Neural cell (in vitro differentiated cells): ENCODE measurements around the gene FYCO1. TPM values are rescaled to one million over a fixed set of nuclear protein-coding genes. Genes with fewer than 3 reads are reported as not detected.

Experiments
- H2AFZ ChIP-seq: fragments of 200-600, 300-800 bp; sonication (generic), shearing (Covaris generic); 2 replicates; pipeline ENCODE4 v1.6.0; 2014; ENCODE audit warnings: low read depth, mild to moderate bottlenecking, antibody characterized with exemption, low read length, moderate library complexity
- H3F3A ChIP-seq: fragments of 200-600 bp; shearing (Covaris generic); 2 replicates; pipeline ENCODE4 v1.6.1; 2016; ENCODE audit warnings: mild to moderate bottlenecking, moderate library complexity, mixed read lengths, antibody characterized with exemption, low read length; ENCODE audit not compliant: insufficient read depth, poor library complexity, severe bottlenecking
- H3K27ac ChIP-seq: fragments of 200-600, 300-800 bp; sonication (generic), shearing (Covaris generic); 2 replicates; pipeline ENCODE4 v1.5.1; 2014; ENCODE audit warnings: mild to moderate bottlenecking, low read length, moderate library complexity
- H3K27me3 ChIP-seq: fragments of 300-800, 200-600 bp; sonication (generic), shearing (Covaris generic); 2 replicates; pipeline ENCODE4 v1.6.0; 2014; ENCODE audit warnings: mild to moderate bottlenecking, low read depth, low read length, moderate library complexity; ENCODE audit not compliant: insufficient read depth
- H3K36me3 ChIP-seq: fragments of 300-800, 200-600 bp; sonication (generic), shearing (Covaris generic); 2 replicates; pipeline ENCODE4 v1.5.1; 2014; ENCODE audit warnings: mild to moderate bottlenecking, antibody characterized with exemption, low read length, moderate library complexity; ENCODE audit not compliant: insufficient read depth
- H3K4me2 ChIP-seq: fragments of 300-800, 200-600 bp; sonication (generic), shearing (Covaris generic); 2 replicates; pipeline ENCODE4 v1.6.0; 2014; ENCODE audit warnings: mild to moderate bottlenecking, low read length
- H3K4me3 ChIP-seq: fragments of 300-800, 200-600 bp; sonication (generic), shearing (Covaris generic); 2 replicates; pipeline ENCODE4 v1.5.1; 2014; ENCODE audit warnings: mild to moderate bottlenecking, low read length, moderate library complexity
- H3K79me2 ChIP-seq: fragments of 200-600 bp; shearing (Covaris generic); replicated peaks from 2 replicates; pipeline ENCODE4 v1.6.0; 2014; ENCODE audit warnings: mild to moderate bottlenecking, low read length, moderate library complexity; ENCODE audit not compliant: insufficient read depth
- H3K9ac ChIP-seq: fragments of 300-800, 200-600 bp; sonication (generic), shearing (Covaris generic); 2 replicates; pipeline ENCODE4 v1.6.1; 2016; ENCODE audit warnings: mild to moderate bottlenecking, low read length, mixed read lengths
- H3K9me2 ChIP-seq: fragments of 200-600 bp; shearing (Covaris generic); 2 replicates; pipeline ENCODE4 v1.6.1; 2016; ENCODE audit warnings: mild to moderate bottlenecking, low read length, mixed read lengths; ENCODE audit not compliant: insufficient read depth
- H3K9me3 ChIP-seq: fragments of 200-600, 300-800 bp; sonication (generic), shearing (Covaris generic); 2 replicates; pipeline ENCODE4 v1.6.1; 2016; ENCODE audit warnings: mild to moderate bottlenecking, mixed run types, low read length, moderate library complexity, mixed read lengths
- H4K20me1 ChIP-seq: fragments of 200-600 bp; shearing (Covaris generic); 2 replicates; pipeline ENCODE4 v1.6.1; 2016; ENCODE audit warnings: mild to moderate bottlenecking, mixed run types; ENCODE audit not compliant: insufficient read depth
- EP300 ChIP-seq: fragments of 450-650 bp; conservative IDR thresholded peaks from 2 replicates; pipeline ENCODE4 v1.6.1; 2014; ENCODE audit warnings: antibody characterized with exemption, mild to moderate bottlenecking, moderate library complexity; ENCODE audit not compliant: poor library complexity, severe bottlenecking
- EZH2 ChIP-seq: fragments of 200-600, 300-800 bp; shearing (Covaris generic), sonication (generic); IDR thresholded peaks from 2 replicates; pipeline ENCODE4 v1.6.1; 2014; ENCODE audit warnings: antibody characterized with exemption, low read length, borderline replicate concordance, mild to moderate bottlenecking; ENCODE audit not compliant: insufficient read depth, poor library complexity, severe bottlenecking
- MXI1 ChIP-seq: fragments of 450-650 bp; conservative IDR thresholded peaks from 2 replicates; pipeline ENCODE4 v1.6.1; 2014; ENCODE audit warnings: antibody characterized with exemption, mild to moderate bottlenecking; ENCODE audit not compliant: poor library complexity, severe bottlenecking
- POLR2AphosphoS5 ChIP-seq: IDR thresholded peaks from 2 replicates; pipeline ENCODE4 v1.6.1; 2012
- RAD21 ChIP-seq: fragments of 450-650 bp; conservative IDR thresholded peaks from 2 replicates; pipeline ENCODE4 v1.6.1; 2014; ENCODE audit warnings: antibody characterized with exemption, mild to moderate bottlenecking, moderate library complexity
- SMC3 ChIP-seq: fragments of 450-650 bp; conservative IDR thresholded peaks from 2 replicates; pipeline ENCODE4 v1.6.1; 2014; ENCODE audit warnings: antibody characterized with exemption, mild to moderate bottlenecking, moderate library complexity; ENCODE audit not compliant: poor library complexity
- TAF1 ChIP-seq: IDR thresholded peaks from 2 replicates; pipeline ENCODE4 v1.6.1; 2012; ENCODE audit warnings: low read depth
- polyA plus RNA-seq: library from polyadenylated mRNA; depleted of rRNA; stranded (reverse); fragments of >200 nt; gene quantifications from 2 replicates; pipeline ENCODE4 v1.2.3, GENCODE V29; 2014
- TF ChIP-seq, protein P1 (sequence below): IDR thresholded peaks from 2 replicates; pipeline ENCODE4 v1.6.1; 2012; ENCODE audit warnings: borderline replicate concordance
- TF ChIP-seq, protein P2 (sequence below): fragments of 450-650 bp; IDR thresholded peaks from 2 replicates; pipeline ENCODE4 v1.5.1; 2014; ENCODE audit warnings: antibody characterized with exemption, mild to moderate bottlenecking, moderate library complexity; ENCODE audit not compliant: poor library complexity, severe bottlenecking

FYCO1 gene
- polyA plus RNA-seq, 1 donor from 2014 or later: 0.12 TPM

DNA sequence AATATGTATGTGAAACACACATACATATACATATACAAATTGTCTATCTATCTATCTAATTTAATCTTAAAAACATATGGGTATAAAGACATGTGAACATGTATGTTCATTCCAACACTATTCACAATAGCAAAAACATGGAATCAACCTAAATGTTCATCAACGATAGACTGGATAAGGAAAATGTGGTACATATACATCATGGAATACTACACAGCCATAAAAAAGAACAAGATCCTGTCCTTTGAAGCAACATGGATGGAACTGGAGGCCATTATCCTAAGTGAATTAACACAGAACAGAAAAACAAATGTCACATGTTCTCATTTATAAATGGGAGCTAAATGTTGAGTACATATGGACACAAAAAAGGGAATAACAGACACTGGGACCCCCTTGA, 103.5 kb downstream of the FYCO1 start:
- Histone ChIP-seq H3K36me3 (no peaks in the 10 kb centered on the region), H3K79me2 (no peaks in the 10 kb centered on the region), H3F3A (no peaks in the 10 kb centered on the region), H3K4me3 (no peak overlapping the region), H3K27ac (no peak overlapping the region), H3K27me3 (no peaks in the 10 kb centered on the region), H4K20me1 (no peaks in the 10 kb centered on the region), H2AFZ (no peak overlapping the region), H3K4me2 (no peak overlapping the region), H3K9me2 (no peaks in the 10 kb centered on the region), H3K9me3 (no peaks in the 10 kb centered on the region), H3K9ac (no peak overlapping the region)
- TF ChIP-seq EZH2: no peak
- TF ChIP-seq, protein P1, sequence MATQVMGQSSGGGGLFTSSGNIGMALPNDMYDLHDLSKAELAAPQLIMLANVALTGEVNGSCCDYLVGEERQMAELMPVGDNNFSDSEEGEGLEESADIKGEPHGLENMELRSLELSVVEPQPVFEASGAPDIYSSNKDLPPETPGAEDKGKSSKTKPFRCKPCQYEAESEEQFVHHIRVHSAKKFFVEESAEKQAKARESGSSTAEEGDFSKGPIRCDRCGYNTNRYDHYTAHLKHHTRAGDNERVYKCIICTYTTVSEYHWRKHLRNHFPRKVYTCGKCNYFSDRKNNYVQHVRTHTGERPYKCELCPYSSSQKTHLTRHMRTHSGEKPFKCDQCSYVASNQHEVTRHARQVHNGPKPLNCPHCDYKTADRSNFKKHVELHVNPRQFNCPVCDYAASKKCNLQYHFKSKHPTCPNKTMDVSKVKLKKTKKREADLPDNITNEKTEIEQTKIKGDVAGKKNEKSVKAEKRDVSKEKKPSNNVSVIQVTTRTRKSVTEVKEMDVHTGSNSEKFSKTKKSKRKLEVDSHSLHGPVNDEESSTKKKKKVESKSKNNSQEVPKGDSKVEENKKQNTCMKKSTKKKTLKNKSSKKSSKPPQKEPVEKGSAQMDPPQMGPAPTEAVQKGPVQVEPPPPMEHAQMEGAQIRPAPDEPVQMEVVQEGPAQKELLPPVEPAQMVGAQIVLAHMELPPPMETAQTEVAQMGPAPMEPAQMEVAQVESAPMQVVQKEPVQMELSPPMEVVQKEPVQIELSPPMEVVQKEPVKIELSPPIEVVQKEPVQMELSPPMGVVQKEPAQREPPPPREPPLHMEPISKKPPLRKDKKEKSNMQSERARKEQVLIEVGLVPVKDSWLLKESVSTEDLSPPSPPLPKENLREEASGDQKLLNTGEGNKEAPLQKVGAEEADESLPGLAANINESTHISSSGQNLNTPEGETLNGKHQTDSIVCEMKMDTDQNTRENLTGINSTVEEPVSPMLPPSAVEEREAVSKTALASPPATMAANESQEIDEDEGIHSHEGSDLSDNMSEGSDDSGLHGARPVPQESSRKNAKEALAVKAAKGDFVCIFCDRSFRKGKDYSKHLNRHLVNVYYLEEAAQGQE: no peak
- TF ChIP-seq EP300: no peak
- no peak for TF ChIP-seq TAF1
- no peak for TF ChIP-seq RAD21
- TF ChIP-seq, protein P2, sequence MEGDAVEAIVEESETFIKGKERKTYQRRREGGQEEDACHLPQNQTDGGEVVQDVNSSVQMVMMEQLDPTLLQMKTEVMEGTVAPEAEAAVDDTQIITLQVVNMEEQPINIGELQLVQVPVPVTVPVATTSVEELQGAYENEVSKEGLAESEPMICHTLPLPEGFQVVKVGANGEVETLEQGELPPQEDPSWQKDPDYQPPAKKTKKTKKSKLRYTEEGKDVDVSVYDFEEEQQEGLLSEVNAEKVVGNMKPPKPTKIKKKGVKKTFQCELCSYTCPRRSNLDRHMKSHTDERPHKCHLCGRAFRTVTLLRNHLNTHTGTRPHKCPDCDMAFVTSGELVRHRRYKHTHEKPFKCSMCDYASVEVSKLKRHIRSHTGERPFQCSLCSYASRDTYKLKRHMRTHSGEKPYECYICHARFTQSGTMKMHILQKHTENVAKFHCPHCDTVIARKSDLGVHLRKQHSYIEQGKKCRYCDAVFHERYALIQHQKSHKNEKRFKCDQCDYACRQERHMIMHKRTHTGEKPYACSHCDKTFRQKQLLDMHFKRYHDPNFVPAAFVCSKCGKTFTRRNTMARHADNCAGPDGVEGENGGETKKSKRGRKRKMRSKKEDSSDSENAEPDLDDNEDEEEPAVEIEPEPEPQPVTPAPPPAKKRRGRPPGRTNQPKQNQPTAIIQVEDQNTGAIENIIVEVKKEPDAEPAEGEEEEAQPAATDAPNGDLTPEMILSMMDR: no peak
- no peak for TF ChIP-seq POLR2AphosphoS5
- no peak for TF ChIP-seq MXI1
- no peak for TF ChIP-seq SMC3

DNA sequence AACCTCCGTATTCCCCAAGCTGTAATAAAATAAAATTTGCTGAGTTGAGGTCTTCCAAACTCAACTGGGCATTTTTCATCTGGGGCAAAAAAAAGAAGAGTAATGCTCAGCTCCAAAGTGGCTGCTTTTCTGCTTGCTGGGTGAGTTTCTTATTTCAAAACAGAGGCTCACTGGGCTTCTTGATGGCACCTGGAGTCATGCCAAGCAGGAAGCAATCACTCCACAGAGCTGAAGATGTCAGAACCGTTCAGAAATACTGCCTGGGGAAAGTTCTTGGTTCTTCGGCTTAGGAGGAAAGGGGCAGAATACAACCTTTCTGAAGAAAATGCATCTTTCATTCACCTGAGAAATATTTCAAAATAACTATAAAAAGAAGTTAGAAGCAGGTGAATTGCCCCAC, 105.2 kb downstream of the FYCO1 start:
- no peaks in the 10 kb centered on the region for H3F3A ChIP-seq
- H3K9me2 ChIP-seq: no peaks in the 10 kb centered on the region
- no peaks in the 10 kb centered on the region for H3K79me2 ChIP-seq
- no peaks in the 10 kb centered on the region for H3K9me3 ChIP-seq
- no peaks in the 10 kb centered on the region for H4K20me1 ChIP-seq
- H3K4me2 ChIP-seq: no peak overlapping the region
- no peak overlapping the region for H3K27ac ChIP-seq
- no peak overlapping the region for H3K9ac ChIP-seq
- H3K4me3 ChIP-seq: no peak overlapping the region
- no peak for TF ChIP-seq MXI1
- TF ChIP-seq RAD21: no peak
- TF ChIP-seq, protein P1: no peak
- no peak for TF ChIP-seq TAF1
- TF ChIP-seq EP300: no peak
- TF ChIP-seq SMC3: no peak
- no peak for TF ChIP-seq EZH2
- TF ChIP-seq POLR2AphosphoS5: no peak
- TF ChIP-seq, protein P2: no peak
- H2AFZ ChIP-seq: no peak overlapping the region
- H3K27me3 ChIP-seq: no peaks in the 10 kb centered on the region
- no peaks in the 10 kb centered on the region for H3K36me3 ChIP-seq
